AG09309 (cell line): ENCODE results near the gene TMEM63A.

ENCODE experiments used
- DNase-seq: peaks from one replicate; pipeline ENCODE4 v3.0.0-alpha.2; 2010; ENCODE audit warnings: low read depth
- H3K4me3 ChIP-seq: 2 replicates; pipeline ENCODE4 v1.5.1; 2011; ENCODE audit warnings: mild to moderate bottlenecking, low read depth, low read length, moderate library complexity; ENCODE audit not compliant: control insufficient read depth
- TF ChIP-seq, protein P1 (sequence below): IDR thresholded peaks from 2 replicates; pipeline ENCODE4 v1.5.1; 2011; ENCODE audit warnings: mild to moderate bottlenecking, low read depth, low read length, inconsistent platforms; ENCODE audit not compliant: insufficient read depth, control insufficient read depth; ENCODE audit errors: missing control alignments

Gene TMEM63A

DNA sequence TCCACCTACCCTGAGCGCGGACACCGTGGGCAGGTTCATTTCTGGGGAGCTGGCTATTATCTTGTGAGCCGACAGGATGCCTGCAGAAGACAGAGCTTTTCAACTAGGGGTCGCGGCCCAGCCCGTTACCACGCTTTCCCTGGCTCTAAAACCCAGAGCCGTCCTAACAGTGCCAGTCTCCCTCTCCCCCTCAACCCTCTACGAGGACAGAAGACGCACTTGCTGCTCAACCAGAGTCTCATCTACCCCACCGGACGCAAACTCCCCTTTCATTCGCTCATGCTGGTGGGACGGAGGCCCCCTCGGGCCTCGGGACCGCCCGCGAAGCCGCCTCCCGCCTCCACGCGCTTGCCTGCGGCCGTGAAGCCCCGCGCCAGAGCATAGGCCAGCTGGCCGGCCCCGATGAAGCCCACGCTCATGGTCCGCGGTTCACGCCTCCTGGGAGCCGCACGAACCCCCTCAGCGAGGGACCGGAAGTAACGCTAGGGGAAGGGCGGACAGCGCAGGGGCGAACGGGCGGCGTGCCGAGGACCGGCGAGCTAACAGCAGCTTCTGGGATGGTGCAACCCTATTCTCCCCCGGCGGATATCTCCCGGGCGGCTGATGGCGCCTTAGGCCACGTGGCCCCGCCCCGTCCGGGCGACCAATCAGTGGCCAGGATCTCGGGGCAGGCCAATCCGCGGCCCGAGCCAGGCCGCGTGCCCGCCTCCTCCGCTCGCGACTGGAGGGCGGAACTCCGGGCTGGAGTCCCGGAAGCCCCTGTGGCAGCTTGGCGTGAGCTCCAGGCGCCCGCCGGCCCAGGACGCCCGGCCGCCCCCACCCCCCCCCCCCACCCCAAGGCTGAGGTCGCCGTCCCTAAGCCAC lies 41.7 kb upstream of the TMEM63A start, which contains the start of gene PYCR2:
Gene PYCR2, minus strand, starts transcription at position 559 of the 864 bp plus-strand sequence. Its CDS starts 140 bp downstream, at position 419.
- TF ChIP-seq, protein P1, sequence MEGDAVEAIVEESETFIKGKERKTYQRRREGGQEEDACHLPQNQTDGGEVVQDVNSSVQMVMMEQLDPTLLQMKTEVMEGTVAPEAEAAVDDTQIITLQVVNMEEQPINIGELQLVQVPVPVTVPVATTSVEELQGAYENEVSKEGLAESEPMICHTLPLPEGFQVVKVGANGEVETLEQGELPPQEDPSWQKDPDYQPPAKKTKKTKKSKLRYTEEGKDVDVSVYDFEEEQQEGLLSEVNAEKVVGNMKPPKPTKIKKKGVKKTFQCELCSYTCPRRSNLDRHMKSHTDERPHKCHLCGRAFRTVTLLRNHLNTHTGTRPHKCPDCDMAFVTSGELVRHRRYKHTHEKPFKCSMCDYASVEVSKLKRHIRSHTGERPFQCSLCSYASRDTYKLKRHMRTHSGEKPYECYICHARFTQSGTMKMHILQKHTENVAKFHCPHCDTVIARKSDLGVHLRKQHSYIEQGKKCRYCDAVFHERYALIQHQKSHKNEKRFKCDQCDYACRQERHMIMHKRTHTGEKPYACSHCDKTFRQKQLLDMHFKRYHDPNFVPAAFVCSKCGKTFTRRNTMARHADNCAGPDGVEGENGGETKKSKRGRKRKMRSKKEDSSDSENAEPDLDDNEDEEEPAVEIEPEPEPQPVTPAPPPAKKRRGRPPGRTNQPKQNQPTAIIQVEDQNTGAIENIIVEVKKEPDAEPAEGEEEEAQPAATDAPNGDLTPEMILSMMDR, result no peak
- DNase-seq, result peak; percentile 87
- peak within 1 kb of the TSS; percentile 88 for H3K4me3 ChIP-seq

GRCh38 chr1:225923381-225923691 lies 41.2 kb upstream of the TMEM63A start:
- TF ChIP-seq, protein P1, result no peak
- no peak for DNase-seq
- H3K4me3 ChIP-seq, result peak overlapping the region; percentile 88

GRCh38 chr1:225921734-225922709 lies 39.8 kb upstream of the TMEM63A start:
- no peak for DNase-seq
- TF ChIP-seq, protein P1, result no peak
- no peak overlapping the region for H3K4me3 ChIP-seq

DNA sequence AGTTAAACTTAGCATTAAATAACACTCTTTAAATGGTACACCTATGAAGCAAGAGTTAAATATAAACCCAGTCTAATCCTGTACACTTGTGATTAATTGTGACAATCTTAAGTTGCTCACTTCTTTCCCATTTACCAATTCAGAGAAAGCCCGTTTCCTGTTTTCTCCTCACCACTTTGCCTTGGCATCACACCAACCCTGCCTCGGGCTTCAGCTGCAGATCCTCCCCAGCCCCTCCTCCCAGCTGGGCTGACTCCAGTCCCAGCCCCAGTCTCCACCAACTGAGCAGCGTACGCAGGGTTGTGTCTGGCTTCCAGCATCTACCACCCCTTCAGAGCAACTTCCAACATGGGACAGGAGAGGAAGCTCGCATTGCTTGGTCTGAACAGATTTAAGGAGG lies 37.7 kb upstream of the TMEM63A start:
- TF ChIP-seq, protein P1, result no peak
- peak; percentile 52 for DNase-seq

DNA sequence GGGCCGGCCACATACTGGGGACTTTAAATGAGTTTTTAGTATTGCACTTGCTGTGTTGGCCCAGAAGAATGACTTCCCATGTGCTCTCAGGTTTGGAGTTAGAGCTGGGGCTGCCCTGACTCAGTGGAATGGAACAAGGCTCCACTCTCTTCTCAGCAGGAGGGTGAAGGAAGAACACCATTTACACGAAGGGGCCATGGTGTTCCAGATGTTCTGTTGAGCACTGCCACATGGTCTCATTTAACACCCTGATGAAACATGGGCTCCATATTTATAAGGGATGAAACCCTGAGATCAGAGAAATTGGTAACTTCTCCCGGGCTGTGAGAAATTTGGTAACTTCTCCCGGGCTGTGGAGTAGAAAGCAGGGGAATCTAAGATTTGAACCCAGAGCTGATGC lies 36.1 kb upstream of the TMEM63A start:
- H3K4me3 ChIP-seq, result no peak overlapping the region
- TF ChIP-seq, protein P1, result no peak
- DNase-seq, result no peak

More for the DNA sequence above, 37.7 kb upstream of the TMEM63A start:
- H3K4me3 ChIP-seq, result no peak overlapping the region

DNA sequence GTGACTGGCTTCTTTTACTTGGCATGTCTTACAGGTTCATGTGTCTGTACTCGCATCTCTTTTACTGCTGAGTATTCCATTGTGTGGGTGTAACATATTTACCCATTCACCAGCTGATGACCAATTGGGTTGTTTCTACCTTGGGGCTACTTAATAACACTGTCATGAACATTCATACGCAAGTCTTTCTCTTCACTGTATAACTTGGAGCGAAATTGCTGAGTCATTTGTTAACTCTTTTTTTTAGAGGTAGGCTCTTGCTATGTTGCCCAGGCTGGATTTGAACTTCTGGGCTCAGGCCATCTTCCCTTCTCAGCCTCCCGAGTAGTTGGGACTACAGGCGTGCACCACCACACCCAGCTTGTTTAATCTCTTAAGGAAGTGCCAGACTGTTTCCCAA lies 35.4 kb upstream of the TMEM63A start:
- TF ChIP-seq, protein P1, result no peak
- no peak overlapping the region for H3K4me3 ChIP-seq
- no peak for DNase-seq
